ENCODE measurements around the gene FAM181A.

- TF ChIP-seq EZH2 (IDR thresholded peaks at IDR 0.05; ENCODE audit: insufficient read depth, poor library complexity, severe bottlenecking) (no peak), EZH2phosphoT487 (IDR thresholded peaks at IDR 0.05; ENCODE audit: insufficient read depth, low read depth) (no peak)
Observed at GRCh38 chr14:93940437-93940836, 13.3 kb downstream of the FAM181A start.
